Smooth muscle cell (in vitro differentiated cells): ENCODE data around the gene PCDHGA10. TPM values are rescaled to one million over a fixed set of nuclear protein-coding genes. Genes with fewer than 3 reads are reported as not detected.
"Not testable (repeated sequence)": the region's sequence is repeated elsewhere in the genome, so short reads cannot be mapped to it uniquely, and the experiment has no call there.

Experiments
- DNase-seq: peaks from one replicate; lab custom pipeline; 2025; ENCODE audit not compliant: unreplicated experiment; lab: John Stamatoyannopoulos, UW
- H2AFZ ChIP-seq: fragments of 200-600 bp; sonication (generic); 2 replicates; pipeline ENCODE4 v1.6.0; 2016; ENCODE audit warnings: antibody characterized with exemption, low read depth, mild to moderate bottlenecking
- H3F3A ChIP-seq: fragments of 200-600 bp; sonication (generic); 2 replicates; pipeline ENCODE4 v1.6.0; 2017; ENCODE audit warnings: antibody characterized with exemption, low read depth
- H3K27ac ChIP-seq: fragments of 200-600 bp; sonication (generic); 2 replicates; pipeline ENCODE4 v1.5.1; 2016; ENCODE audit warnings: low read depth, mild to moderate bottlenecking
- H3K27me3 ChIP-seq: fragments of 200-600 bp; sonication (generic); 2 replicates; pipeline ENCODE4 v1.6.1; 2016; ENCODE audit warnings: low read depth, mild to moderate bottlenecking
- H3K36me3 ChIP-seq: fragments of 200-600 bp; sonication (generic); 2 replicates; pipeline ENCODE4 v1.5.1; 2016; ENCODE audit warnings: low read depth
- H3K4me1 ChIP-seq: fragments of 200-600 bp; sonication (generic); 2 replicates; pipeline ENCODE4 v1.5.1; 2016; ENCODE audit warnings: low read depth
- H3K4me2 ChIP-seq: fragments of 200-600 bp; sonication (generic); 2 replicates; pipeline ENCODE4 v1.6.0; 2016; ENCODE audit warnings: mild to moderate bottlenecking
- H3K4me3 ChIP-seq: fragments of 200-600 bp; sonication (generic); 2 replicates; pipeline ENCODE4 v1.5.1; 2016; ENCODE audit warnings: mild to moderate bottlenecking
- H3K79me2 ChIP-seq: fragments of 200-600 bp; sonication (generic); 2 replicates; pipeline ENCODE4 v1.6.0; 2016; ENCODE audit warnings: low read depth, mild to moderate bottlenecking
- H3K9ac ChIP-seq: fragments of 200-600 bp; sonication (generic); 2 replicates; pipeline ENCODE4 v1.6.0; 2016; ENCODE audit warnings: low read depth
- H3K9me3 ChIP-seq: fragments of 200-600 bp; sonication (generic); replicated peaks from 2 replicates; pipeline ENCODE4 v1.5.1; 2016; ENCODE audit warnings: low read depth
- H4K20me1 ChIP-seq: fragments of 200-600 bp; sonication (generic); 2 replicates; pipeline ENCODE4 v1.6.0; 2016; ENCODE audit warnings: low read depth
- CTCF ChIP-seq: fragments of 200-600 bp; sonication (generic); IDR thresholded peaks from 2 replicates; pipeline ENCODE4 v1.5.1; 2017; ENCODE audit warnings: borderline replicate concordance, mild to moderate bottlenecking, antibody characterized with exemption; ENCODE audit not compliant: insufficient read depth, poor library complexity, severe bottlenecking
- WGBS: methylation state at CpG from one replicate; pipeline ENCODE4 v1.1.7; 2016; ENCODE audit warnings: low lambda C conversion rate; 5-methylcytosine and 5-hydroxymethylcytosine counted together
- polyA plus RNA-seq: library from polyadenylated mRNA; unstranded; fragments of >200 nt; fragmentation: Nextera tagmentation; extraction: Ambion mirVana; gene quantifications from 2 replicates; pipeline ENCODE4 v1.2.1, GENCODE V29; 2016
- total RNA-seq: library from RNA; depleted of rRNA; stranded (reverse); fragments of >200 nt; gene quantifications from 2 replicates; pipeline ENCODE4 v1.2.3, GENCODE V29; 2014

PCDHGA10 gene
- total and polyA plus RNA-seq, 2 experiments from 2014 or later = 10.9 to 24.7 TPM

- no peaks in the 10 kb centered on the region for H3F3A ChIP-seq
- no peak for TF ChIP-seq CTCF
- H3K4me1 ChIP-seq = no peaks in the 10 kb centered on the region
- no peaks in the 10 kb centered on the region for H3K27me3 ChIP-seq
- peaks cover 49% of the 10 kb centered on the region for H3K9me3 ChIP-seq
- no peak for DNase-seq
- H3K4me3 ChIP-seq = peak overlapping the region; percentile 35
- 98% methylated on average over 68 of the region's 77 CpGs for WGBS
- H2AFZ ChIP-seq = no peak overlapping the region
- no peaks in the 10 kb centered on the region for H4K20me1 ChIP-seq
- no peak overlapping the region for H3K4me2 ChIP-seq
- H3K27ac ChIP-seq = no peak overlapping the region
- H3K79me2 ChIP-seq = peaks cover 11% of the 10 kb centered on the region
- peaks cover 34% of the 10 kb centered on the region for H3K36me3 ChIP-seq
- H3K9ac ChIP-seq = no peak overlapping the region
Observed at GRCh38 chr5:141389153-141390042, 23.4 kb upstream of the PCDHGA10 start.

DNA sequence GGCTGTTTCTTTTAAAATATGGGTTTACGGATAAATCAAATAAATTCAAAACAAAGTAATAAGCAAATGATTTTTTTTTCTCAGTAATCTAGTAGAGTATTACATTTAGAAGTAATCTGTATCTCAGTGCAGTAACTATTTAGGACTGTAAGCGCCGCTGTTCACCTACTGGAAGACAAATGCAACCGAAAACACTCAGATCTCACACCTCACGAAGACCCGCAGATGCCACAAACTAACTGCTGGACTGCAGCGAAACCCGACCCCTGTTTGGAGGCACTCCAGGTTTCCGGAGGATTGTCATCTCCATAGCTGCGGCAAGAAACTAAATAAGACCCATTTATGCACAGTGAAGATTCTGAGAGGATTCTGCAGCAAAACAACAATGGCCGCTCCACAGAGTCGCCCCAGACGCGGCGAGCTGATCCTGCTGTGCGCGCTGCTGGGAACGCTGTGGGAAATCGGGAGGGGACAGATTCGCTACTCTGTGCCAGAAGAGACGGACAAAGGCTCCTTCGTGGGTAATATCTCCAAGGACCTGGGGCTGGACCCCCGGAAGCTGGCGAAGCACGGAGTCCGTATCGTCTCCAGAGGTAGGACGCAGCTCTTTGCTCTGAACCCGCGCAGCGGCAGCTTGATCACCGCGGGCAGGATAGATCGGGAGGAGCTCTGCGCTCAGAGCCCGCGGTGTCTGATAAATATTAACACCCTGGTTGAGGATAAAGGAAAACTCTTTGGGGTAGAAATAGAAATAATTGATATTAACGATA is 20.2 kb upstream of the PCDHGA10 start, which contains the start of gene PCDHGA8:
PCDHGA8 (plus strand) TSS at position 205 of the 770 bp plus-strand sequence; CDS start at position 386, 181 bp downstream.
- Histone ChIP-seq H3K36me3 (peaks cover 37% of the 10 kb centered on the region), H3K4me3 (peak within 1 kb of the TSS; percentile 35), H3K27me3 (no peaks in the 10 kb centered on the region), H3F3A (no peaks in the 10 kb centered on the region), H3K9me3 (peaks cover 53% of the 10 kb centered on the region), H3K4me2 (peak within 1 kb of the TSS; percentile 53), H4K20me1 (no peaks in the 10 kb centered on the region), H3K4me1 (no peaks in the 10 kb centered on the region), H3K79me2 (peaks cover 15% of the 10 kb centered on the region), H2AFZ (no peak within 1 kb of the TSS), H3K9ac (no peak within 1 kb of the TSS), H3K27ac (no peak within 1 kb of the TSS)
- 98% methylated on average over 38 of the region's 38 CpGs for WGBS
- no peak for DNase-seq
- no peak for TF ChIP-seq CTCF

GRCh38 chr5:141393267-141393666 is 19.5 kb upstream of the PCDHGA10 start:
- H3K9me3 ChIP-seq = peaks cover 52% of the 10 kb centered on the region
- DNase-seq = no peak

GRCh38 chr5:141394401-141395187 is 18.2 kb upstream of the PCDHGA10 start:
- not testable (repeated sequence) for DNase-seq, H4K20me1 ChIP-seq, H3K27ac ChIP-seq, H3K4me1 ChIP-seq, H3K4me3 ChIP-seq, H3F3A ChIP-seq, H2AFZ ChIP-seq, H3K9ac ChIP-seq, H3K4me2 ChIP-seq, H3K27me3 ChIP-seq
- 98% methylated on average over 45 of the region's 53 CpGs for WGBS
- H3K79me2 ChIP-seq = peaks cover 15% of the 10 kb centered on the region
- peaks cover 37% of the 10 kb centered on the region for H3K36me3 ChIP-seq
- H3K9me3 ChIP-seq = peaks cover 51% of the 10 kb centered on the region

More at GRCh38 chr5:141393267-141393666, 19.5 kb upstream of the PCDHGA10 start:
- Histone ChIP-seq H3K9ac (no peak overlapping the region), H3F3A (no peaks in the 10 kb centered on the region), H3K36me3 (peaks cover 37% of the 10 kb centered on the region), H3K79me2 (peaks cover 15% of the 10 kb centered on the region), H2AFZ (no peak overlapping the region), H4K20me1 (no peaks in the 10 kb centered on the region), H3K4me2 (no peak overlapping the region), H3K4me1 (no peaks in the 10 kb centered on the region), H3K27ac (no peak overlapping the region), H3K27me3 (no peaks in the 10 kb centered on the region), H3K4me3 (no peak overlapping the region)
- no peak for TF ChIP-seq CTCF
- WGBS = 96% methylated on average over 21 of the region's 21 CpGs

DNA sequence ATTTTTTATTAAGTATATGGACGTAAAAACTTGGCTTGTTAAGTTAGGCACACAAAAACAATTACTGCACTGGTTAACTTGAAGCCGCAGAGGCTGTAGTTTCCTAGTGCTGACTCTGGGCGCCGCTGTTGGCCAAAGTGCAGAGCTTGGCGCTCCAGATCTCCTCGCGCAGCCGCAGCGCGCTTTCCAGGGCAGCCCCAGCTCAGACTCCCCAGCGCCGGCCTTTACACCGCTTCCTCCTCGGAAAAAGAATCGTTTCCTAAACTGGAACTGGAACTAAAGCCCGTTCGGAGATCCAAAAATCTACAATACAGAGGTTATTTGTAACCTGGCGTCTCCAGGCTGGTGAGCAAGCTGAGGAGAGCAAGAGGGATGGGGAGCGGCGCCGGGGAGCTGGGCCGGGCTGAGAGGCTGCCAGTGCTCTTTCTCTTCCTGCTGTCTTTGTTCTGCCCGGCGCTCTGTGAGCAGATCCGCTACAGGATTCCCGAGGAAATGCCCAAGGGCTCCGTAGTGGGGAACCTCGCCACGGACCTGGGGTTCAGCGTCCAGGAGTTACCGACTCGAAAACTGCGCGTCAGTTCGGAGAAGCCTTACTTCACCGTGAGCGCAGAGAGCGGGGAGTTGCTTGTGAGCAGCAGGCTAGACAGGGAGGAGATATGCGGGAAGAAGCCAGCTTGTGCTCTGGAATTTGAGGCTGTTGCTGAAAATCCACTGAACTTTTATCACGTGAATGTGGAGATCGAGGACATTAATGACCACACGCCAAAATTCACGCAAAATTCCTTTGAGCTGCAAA is 14.8 kb upstream of the PCDHGA10 start, which contains the start of gene PCDHGB5:
PCDHGB5 (plus strand) TSS at position 192 of the 796 bp plus-strand sequence; CDS start at position 373, 181 bp downstream.
- not testable (repeated sequence) for H3K4me1 ChIP-seq, H3K4me3 ChIP-seq, DNase-seq, H3K9ac ChIP-seq, H3F3A ChIP-seq, H3K36me3 ChIP-seq, H2AFZ ChIP-seq, H3K79me2 ChIP-seq, H3K27me3 ChIP-seq, H4K20me1 ChIP-seq, H3K4me2 ChIP-seq, H3K27ac ChIP-seq
- peaks cover 31% of the 10 kb centered on the region for H3K9me3 ChIP-seq
- 83% methylated on average over 26 of the region's 43 CpGs for WGBS
